Skin epidermis (tissue), 12 donors: ENCODE results near the gene RARG.
A peak's percentile ranks its signal among the peaks of the same experiment; 100 is the strongest.

Experiments
- H3K27ac ChIP-seq, 21 experiments: fragments of 200-600 bp; sonication (generic) in 11 of 21; one replicate each; pipeline ENCODE4 v1.5.0; 2020; ENCODE audit warnings: mild to moderate bottlenecking in 3 of 21, inconsistent platforms in 2 of 21, moderate library complexity in 2 of 21
- H3K4me3 ChIP-seq, 7 experiments: fragments of 200-600 bp; sonication (generic) in 2 of 7; one replicate each; pipeline ENCODE4 v1.5.0; 2020; ENCODE audit warnings: inconsistent platforms in 2 of 7, mild to moderate bottlenecking in 2 of 7, moderate library complexity in 1 of 7

RARG gene

GRCh38 chr12:53251477-53252348, 19.7 kb upstream of the RARG start:
- H3K4me3 ChIP-seq, result peak overlapping the region; percentile 63 to 89 (median 84)
- peak overlapping the region; percentile 85 to 99 (median 94) for H3K27ac ChIP-seq

GRCh38 chr12:53245286-53245685, 13.3 kb upstream of the RARG start:
- Histone ChIP-seq H3K27ac (no peak overlapping the region), H3K4me3 (no peak overlapping the region)

- Histone ChIP-seq H3K27ac (no peak overlapping the region), H3K4me3 (no peak overlapping the region)
These were observed 12.3 kb upstream of the RARG start for GRCh38 chr12:53244337-53244736.

GRCh38 chr12:53241623-53242412, 9.8 kb upstream of the RARG start:
- Histone ChIP-seq H3K4me3 (no peak overlapping the region), H3K27ac (no peak overlapping the region)

- Histone ChIP-seq H3K4me3 (no peak overlapping the region), H3K27ac (no peak overlapping the region)
These were observed 7.7 kb upstream of the RARG start for GRCh38 chr12:53239643-53240258.

GRCh38 chr12:53236443-53237111, 4.6 kb upstream of the RARG start:
- Histone ChIP-seq H3K27ac (peak overlapping the region in 17 of 21 experiments; percentile 30 to 97 (median 93)), H3K4me3 (no peak overlapping the region)

- Histone ChIP-seq H3K27ac (peak overlapping the region in 17 of 21 experiments; percentile 30 to 97 (median 93)), H3K4me3 (no peak overlapping the region)
These were observed 3.9 kb upstream of the RARG start for GRCh38 chr12:53235742-53236442.

- H3K4me3 ChIP-seq, result no peak overlapping the region
- H3K27ac ChIP-seq, result peak overlapping the region in 17 of 21 experiments; percentile 62 to 97 (median 93)
These were observed 3.2 kb upstream of the RARG start for GRCh38 chr12:53235164-53235563.

GRCh38 chr12:53234271-53234914, 2.4 kb upstream of the RARG start:
- peak overlapping the region in 19 of 21 experiments; percentile 15 to 98 (median 94) for H3K27ac ChIP-seq
- H3K4me3 ChIP-seq, result no peak overlapping the region

GRCh38 chr12:53233671-53234121, 1.7 kb upstream of the RARG start:
- peak overlapping the region in 2 of 7 experiments; percentile 69 to 75 for H3K4me3 ChIP-seq
- peak overlapping the region in 20 of 21 experiments; percentile 74 to 98 (median 94) for H3K27ac ChIP-seq

- Histone ChIP-seq H3K4me3 (peak overlapping the region; percentile 50 to 87 (median 67)), H3K27ac (peak overlapping the region; percentile 24 to 98 (median 93))
These were observed 845 bp upstream of the RARG start for GRCh38 chr12:53232646-53233461.

GRCh38 chr12:53231671-53231920, 413 bp downstream of the RARG start:
- Histone ChIP-seq H3K4me3 (peak overlapping the region; percentile 50 to 87 (median 67)), H3K27ac (peak overlapping the region; percentile 46 to 98 (median 93))

GRCh38 chr12:53230108-53230845, 1.7 kb downstream of the RARG start:
- peak overlapping the region; percentile 42 to 98 (median 91) for H3K27ac ChIP-seq
- peak overlapping the region in 6 of 7 experiments; percentile 17 to 87 (median 66) for H3K4me3 ChIP-seq

GRCh38 chr12:53229454-53229853, 2.6 kb downstream of the RARG start:
- H3K27ac ChIP-seq, result peak overlapping the region in 19 of 21 experiments; percentile 12 to 98 (median 91)

GRCh38 chr12:53227836-53228235, 4.2 kb downstream of the RARG start:
- Histone ChIP-seq H3K27ac (peak overlapping the region in 17 of 21 experiments; percentile 3 to 99 (median 85)), H3K4me3 (no peak overlapping the region)

More at GRCh38 chr12:53229454-53229853, 2.6 kb downstream of the RARG start:
- H3K4me3 ChIP-seq, result peak overlapping the region in 3 of 7 experiments; percentile 50 to 75 (median 69)

- H3K4me3 ChIP-seq, result no peak overlapping the region
- H3K27ac ChIP-seq, result peak overlapping the region in 17 of 21 experiments; percentile 2 to 99 (median 68)
These were observed 4.7 kb downstream of the RARG start for GRCh38 chr12:53227341-53227740.

GRCh38 chr12:53226815-53227214, 5.2 kb downstream of the RARG start:
- Histone ChIP-seq H3K4me3 (no peak overlapping the region), H3K27ac (peak overlapping the region in 13 of 21 experiments; percentile 8 to 99 (median 90))
